Stimulated activated CD8-positive, alpha-beta memory T cell treated with anti-CD3 and anti-CD28 coated beads, Interleukin-7, amount 100 ng/mL, for 4 hours (primary cell): ENCODE measurements around the gene CGB7.
"Not testable (repeated sequence)": the region's sequence is repeated elsewhere in the genome, so short reads cannot be mapped to it uniquely, and the experiment has no call there.

Experiments used
- DNase-seq, 2 donors: peaks; one replicate each; pipeline ENCODE4 v3.0.0-alpha.2; 2020; ENCODE audit warnings: low read depth in 2 of 2

Gene CGB7

GRCh38 chr19:49073514-49074378 is 16.2 kb upstream of the CGB7 start:
- DNase-seq, result no peak

GRCh38 chr19:49071860-49072547 is 14.5 kb upstream of the CGB7 start:
- DNase-seq, result peak in 1 of 2 donors; percentile 20

DNA sequence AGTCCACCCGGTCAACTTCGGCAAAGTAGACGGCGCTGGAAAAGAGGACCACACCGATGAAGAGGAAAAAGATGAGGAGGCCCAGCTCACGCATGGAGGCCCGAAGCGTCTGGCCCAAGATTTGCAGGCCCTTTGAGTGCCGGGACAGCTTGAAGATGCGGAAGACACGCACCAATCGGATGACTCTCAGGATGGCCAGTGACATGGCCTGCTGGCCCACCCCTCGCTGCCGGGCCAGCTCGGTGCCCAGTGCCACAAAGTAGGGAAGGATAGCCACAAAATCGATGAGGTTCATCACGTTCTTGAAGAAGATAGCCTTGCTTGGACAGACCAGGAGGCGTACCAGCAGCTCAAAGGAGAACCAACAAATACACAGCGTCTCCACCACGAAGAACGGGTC is 12.9 kb upstream of the CGB7 start:
- no peak for DNase-seq

DNA sequence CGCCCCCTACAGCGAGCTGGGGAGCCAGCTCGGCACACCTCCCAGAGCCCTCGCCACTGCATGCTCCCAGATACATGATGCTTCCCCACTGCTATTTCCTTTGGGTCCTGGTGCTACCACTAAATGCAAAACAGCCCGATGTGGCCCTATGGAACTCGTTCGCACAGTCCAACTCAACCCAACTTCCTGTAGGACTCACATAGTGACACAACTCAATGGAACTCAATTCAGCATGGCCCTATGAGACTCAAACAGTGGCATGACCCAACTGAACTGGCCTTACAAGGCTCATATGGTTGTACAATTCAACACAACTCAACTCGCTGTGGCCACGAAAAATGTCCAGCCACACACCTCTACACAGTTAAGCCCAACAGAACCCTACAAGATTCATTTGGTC is 11.5 kb upstream of the CGB7 start:
- DNase-seq, result no peak

DNA sequence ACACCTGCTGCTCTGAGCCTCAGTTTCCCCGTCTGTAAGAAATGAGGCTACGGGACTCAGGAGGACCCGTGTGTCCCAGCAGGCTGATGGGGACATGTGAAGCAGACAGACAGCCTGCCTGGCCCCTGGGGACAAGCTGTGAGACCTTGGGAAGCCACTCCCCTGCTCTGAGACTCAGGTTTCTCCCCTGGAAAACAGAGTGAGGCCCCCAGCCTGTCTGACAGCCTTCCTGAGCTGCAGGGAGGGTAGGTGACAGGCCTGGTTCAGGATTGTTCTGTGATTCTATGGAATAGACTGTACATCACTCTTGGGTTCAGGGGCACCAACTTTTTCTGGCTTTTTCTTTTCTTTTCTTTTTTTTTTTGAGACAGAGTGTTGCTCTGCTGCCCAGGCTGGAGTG is 10.0 kb upstream of the CGB7 start:
- DNase-seq, result no peak

DNA sequence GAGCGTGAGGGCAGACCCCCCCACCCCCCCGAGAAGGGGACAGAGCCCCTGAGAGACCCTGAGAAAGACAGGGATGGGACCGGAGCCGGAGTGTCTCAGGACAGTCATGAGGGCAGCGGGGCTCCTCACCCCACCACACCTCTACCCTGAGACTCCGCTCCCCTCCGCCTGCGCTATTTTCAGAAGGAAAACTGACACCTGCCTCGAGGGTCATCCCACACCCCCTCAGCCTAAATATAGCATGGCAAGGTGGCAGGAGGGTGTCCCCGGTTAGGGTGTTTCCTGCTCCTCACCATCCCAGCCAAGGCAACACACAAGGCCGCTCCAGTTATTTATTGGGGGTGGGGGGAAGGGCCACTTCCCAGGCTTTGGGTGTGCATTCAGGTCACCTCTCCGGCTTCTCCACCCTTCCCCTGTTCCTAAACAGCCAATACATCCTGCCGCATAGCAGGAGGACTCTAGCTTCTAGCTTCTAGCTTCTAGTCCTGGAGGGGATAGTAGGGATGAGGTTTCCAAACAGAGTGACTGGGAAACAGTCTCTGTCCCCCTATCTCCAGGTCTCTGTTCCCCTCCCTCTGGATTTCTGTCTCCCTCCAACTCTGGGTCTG is 8.5 kb upstream of the CGB7 start:
- no peak for DNase-seq

DNA sequence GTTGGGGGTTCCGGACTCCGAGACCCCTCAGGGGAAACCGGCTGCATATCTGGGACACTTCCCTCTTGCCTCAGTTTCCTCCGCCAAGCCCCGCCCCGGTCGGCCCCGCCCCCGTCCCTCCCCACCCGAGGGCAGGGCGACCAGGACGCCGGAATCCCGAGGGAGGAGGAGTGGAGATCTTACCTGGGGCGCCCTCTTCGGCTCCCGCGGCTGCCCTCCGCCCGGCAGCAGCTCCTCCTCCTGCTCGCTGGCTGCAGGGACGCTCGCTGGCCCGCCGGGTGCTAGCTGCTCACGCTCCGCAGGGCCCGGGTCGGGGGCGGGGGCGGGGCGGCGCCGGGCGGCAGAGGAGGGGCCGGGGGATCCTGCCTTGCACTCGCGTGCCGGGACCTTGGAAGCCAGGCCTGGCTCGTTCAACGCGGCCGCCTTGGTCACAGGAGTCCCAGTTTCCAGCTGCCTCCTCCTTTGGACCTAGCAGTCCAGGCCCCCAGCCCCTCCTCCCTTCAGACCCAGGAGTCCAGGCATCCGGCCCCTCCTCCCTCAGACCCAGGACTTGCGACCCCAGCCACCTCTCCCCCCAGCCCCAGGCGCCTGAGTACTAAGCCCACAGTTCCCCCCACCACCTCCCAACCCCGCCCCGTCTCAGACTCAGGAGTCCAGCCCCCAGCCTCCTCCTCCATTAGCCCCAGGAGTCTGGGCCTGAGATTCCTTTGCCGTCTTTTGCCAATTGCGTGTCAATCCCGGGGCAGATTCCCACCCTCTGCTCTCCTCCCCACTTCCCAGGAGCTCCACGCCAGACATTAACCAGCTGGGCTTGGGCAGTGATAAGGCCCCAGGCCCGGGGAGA is 7.4 kb upstream of the CGB7 start, which contains the start of gene NTF4:
NTF4 (minus strand) TSS at position 51 of the 844 bp plus-strand sequence. CDS start 2,821 bp downstream, outside the sequence.
- no peak for DNase-seq

DNA sequence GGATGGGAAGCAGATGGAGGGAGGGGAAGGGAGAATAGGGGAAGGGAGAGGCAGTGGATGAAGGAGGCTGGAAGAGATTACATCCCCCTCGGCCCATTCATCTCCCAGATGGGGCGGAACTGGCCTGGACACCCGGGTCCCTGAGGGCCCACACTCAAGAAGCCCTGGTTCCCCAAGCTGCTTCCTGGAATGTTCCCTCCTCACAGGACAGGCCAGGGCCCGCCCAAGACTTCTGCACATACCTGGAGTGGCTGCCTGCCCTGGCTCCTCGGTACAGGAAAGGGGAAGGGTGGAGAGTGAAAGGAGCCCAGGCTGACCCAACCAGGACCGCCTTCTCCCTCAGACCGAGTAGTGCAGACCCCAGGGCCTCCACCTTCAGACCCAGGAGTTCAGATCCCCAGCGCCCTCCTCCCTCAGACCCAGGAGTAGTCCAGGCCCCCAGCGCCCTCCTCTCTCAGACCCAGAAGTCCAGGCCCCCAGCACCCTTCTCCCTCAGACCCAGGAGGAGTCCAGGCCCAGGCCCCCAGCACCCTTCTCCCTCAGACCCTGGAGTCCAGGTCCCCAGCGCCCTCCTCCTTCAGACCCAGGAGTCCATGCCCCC is 6.6 kb upstream of the CGB7 start:
- DNase-seq, result no peak

GRCh38 chr19:49061445-49061844 is 3.9 kb upstream of the CGB7 start:
- no peak for DNase-seq

DNA sequence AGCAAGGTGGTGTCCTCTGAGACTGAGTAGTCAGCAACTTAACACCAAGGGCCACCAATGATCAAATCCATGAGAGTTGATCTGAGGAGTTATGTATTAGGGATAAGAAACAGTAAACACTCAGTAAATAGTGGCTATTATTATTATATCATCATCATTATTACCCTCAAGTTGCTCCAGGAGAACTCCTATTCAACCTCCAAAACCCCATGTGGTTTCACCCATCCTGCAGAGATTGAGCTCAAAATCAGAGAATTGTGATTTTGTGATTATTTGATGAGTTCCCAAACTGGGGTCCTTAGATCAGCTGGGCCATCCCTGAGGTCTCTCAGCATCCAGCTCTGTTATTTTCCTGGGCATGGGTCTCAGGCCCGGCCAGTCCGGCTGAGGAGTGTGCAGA is 3.5 kb upstream of the CGB7 start:
- DNase-seq, result no peak

DNA sequence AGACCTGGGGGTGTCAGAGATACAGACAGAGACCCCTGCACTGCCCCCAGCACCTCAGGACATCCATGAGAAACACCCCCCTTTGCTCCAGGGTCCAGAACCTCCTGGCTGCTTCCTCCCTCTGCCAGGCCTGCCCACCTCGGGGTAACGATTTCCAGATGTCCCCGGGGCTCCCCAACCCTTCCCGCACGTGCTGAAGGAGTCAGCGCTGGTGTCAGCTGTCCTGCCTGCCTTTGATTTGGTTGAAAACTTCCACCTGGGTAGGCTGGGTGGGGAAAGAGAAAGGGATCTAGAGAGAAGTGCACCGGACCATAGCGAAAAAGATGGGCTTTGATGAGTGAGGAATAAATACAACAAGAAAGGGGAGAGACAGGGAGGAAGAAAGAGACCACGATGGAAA is 1.5 kb upstream of the CGB7 start:
- no peak for DNase-seq

- no peak for DNase-seq
These were observed 1.0 kb upstream of the CGB7 start for GRCh38 chr19:49058562-49058961.

GRCh38 chr19:49056902-49057596 is 500 bp downstream of the CGB7 start:
- DNase-seq, result not testable (repeated sequence)

DNA sequence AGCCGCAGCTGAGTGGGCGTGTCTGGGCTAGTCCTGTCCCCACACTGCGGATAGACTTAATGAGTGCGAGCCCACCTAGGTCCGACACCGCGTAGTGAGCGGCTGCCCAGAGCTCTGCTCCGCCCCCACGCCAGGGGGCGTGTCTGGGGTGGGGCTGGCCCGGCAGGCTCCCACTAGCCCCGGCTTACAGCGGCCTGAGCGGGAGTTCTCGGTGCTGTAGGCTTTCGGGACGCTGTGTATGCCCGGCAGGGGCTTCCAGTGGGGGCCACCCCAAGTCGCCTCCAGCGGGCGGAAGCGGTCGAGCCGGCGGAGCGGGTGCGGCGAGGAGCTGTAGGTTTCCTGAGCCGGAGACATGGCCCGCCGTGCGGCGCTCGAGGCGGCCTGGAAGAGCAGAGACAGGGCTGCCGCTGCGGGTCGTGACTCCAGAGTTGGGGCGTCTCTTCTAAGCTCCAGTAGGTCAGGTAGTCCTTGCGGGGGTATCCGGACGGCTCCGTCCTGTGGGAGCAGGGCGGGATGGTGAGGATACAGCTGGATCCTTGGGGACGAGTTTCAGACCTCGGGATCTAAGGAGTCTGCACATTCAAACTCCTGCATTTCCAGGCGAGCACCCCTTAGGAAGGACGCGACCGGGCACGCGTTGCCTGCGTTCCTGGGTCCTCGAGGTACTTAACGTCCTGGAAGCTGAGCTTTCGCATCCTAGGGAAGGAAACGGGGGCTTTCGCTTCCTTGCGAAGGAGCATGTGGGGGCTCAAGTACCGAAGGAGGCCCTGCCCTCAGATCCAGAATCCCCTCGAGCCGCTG is 1.2 kb downstream of the CGB7 start:
- peak in 1 of 2 donors; percentile 40 for DNase-seq

DNA sequence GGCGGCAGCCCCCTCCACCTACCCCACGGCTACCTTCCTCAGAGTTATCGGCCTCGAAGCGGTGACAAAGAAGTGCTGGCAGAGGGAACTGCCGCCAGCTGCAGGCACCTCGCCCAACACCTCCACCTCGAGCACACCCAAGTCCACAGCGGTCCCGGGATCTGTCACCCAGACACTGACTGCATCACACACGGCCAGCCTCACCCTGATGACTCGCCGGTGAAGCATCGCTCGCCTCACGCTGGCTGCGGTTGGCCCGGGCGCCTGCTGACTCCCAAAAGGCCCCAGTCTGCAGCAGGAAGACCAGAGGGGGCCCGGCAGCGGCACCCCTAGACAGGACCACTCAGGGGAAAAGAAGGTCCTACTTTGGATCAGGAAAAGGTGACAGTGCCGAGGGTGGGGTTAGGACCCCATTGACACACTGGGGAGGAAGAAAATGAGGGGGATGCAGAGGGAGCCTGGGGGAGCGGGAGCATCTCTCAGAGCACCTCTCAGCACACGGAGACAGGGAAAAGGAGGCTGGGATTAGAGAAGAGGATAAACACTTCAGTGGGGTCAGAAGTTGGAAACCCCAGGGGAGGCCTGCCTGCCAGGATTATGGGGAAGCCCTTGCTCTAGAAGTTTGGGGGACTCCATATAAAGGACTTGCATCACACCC is 7.0 kb downstream of the CGB7 start:
- not testable (repeated sequence) for DNase-seq

DNA sequence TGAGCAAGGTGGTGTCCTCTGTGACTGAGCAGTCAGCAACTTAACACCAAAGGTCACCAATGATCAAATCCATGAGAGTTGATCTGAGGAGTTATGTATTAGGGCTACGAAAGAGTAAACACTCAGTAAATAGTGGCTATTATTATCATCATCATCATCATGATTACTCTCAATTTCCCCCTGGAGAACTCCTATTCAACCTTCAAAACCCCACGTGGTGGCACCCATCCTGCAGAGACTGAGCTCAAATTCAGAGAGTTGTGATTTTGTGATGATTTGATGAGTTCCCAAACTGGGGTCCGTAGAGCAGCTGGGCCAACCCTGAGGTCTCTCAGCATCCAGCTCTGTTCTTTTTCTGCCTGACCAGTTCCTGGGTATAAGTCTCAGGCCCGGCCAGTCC is 7.7 kb downstream of the CGB7 start:
- DNase-seq, result not testable (repeated sequence)

DNA sequence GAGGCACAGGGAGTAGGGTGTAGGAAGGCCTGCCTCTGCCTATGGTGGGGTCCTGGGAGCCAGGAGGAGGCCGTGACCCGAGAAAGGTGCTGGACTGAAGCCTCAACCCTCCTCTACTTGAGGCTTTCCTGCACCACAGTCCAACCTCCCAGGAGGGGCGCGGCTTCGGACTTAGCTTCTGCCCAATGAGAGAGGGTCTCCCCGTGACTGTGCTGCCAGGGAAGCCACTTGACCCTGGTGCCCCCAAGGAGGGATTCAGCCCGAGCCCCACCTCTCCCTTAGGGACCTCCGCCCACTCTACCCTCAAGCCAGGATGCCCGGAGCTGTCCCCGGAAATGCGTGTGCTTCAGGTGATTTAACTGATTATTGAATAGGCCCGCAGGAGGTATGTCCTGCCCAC is 8.5 kb downstream of the CGB7 start, which contains the start of gene CGB8:
CGB8 (minus strand) TSS at position 101 of the 400 bp plus-strand sequence. CDS start 372 bp downstream, outside the sequence.
- not testable (repeated sequence) for DNase-seq

DNA sequence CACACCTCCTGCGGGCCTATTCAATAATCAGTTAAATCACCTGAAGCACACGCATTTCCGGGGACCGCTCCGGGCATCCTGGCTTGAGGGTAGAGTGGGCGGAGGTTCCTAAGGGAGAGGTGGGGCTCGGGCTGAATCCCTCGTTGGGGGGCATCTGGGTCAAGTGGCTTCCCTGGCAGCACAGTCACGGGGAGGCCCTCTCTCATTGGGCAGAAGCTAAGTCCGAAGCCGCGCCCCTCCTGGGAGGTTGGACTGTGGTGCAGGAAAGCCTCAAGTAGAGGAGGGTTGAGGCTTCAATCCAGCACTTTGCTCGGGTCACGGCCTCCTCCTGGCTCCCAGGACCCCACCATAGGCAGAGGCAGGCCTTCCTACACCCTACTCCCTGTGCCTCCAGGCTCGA is 14.0 kb downstream of the CGB7 start, which contains the start of gene CGB5:
CGB5 (plus strand) TSS at position 301 of the 400 bp plus-strand sequence. CDS start 362 bp downstream, outside the sequence.
- DNase-seq, result not testable (repeated sequence)

DNA sequence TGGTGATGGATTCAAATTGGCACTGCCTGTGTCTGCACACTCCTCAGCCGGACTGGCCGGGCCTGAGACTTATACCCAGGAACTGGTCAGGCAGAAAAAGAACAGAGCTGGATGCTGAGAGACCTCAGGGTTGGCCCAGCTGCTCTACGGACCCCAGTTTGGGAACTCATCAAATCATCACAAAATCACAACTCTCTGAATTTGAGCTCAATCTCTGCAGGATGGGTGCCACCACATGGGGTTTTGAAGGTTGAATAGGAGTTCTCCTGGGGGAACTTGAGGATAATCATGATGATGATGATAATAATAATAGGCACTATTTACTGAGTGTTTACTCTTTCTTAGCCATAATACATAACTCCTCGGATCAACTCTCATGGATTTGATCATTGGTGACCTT is 14.9 kb downstream of the CGB7 start:
- not testable (repeated sequence) for DNase-seq
